ENCODE measurements around the gene SHC3.

The SHC3 gene

DNA sequence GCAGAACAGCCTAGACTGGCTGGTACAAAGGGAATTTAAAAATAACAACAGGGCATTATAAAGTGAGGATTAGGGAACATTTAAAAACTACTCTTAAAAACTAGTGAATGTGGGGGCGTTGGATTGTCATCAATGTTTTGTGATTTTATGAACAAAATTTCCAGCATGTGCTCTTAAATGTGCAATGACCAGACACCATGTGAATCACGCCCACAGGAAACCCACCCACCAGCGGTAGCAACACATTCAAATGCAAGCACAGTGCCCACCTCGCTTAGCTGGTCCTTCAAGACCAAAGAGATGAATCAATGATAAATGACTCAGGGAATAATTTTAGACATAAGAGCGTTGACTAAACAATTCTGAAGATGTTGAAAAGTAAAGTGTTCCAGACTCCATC lies 146.4 kb downstream of the SHC3 start:
- H3K27me3 ChIP-seq (ENCODE audit: control insufficient read depth in 1 of 2, insufficient read depth in 2 of 2, low read length in 2 of 2): no peaks in the 10 kb centered on the region
- H3K4me3 ChIP-seq (ENCODE audit: low read depth in 1 of 2, low read length in 2 of 2): no peak overlapping the region

DNA sequence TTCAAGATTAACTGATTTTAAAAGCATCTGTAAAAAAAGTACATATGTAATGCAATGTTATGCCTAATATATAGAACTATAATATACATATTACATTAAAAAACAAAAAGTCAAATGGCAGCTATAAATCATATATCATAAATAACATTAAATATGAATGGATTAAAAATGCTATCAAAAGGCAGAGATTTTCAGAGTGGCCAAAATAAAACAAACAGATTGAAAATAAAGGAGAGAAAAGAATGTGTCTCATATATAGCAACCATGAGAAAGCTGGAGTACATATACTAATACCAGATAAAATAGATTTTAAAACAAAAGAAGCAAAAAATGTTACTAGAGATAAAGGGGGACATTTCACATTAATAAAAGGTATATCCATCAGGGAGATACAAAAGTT lies 148.8 kb downstream of the SHC3 start:
- Histone ChIP-seq H3K9me3 (ENCODE audit: low read length) (no peaks in the 10 kb centered on the region), H3K36me3 (ENCODE audit: insufficient read depth, low read length) (no peaks in the 10 kb centered on the region), H3K4me3 (ENCODE audit: low read depth in 1 of 2, low read length in 2 of 2) (no peak overlapping the region), H3K27ac (ENCODE audit: low read depth, low read length) (no peak overlapping the region), H3K4me1 (ENCODE audit: insufficient read depth, low read length) (no peaks in the 10 kb centered on the region), H3K27me3 (ENCODE audit: control insufficient read depth in 1 of 2, insufficient read depth in 2 of 2, low read length in 2 of 2) (no peaks in the 10 kb centered on the region), H3K9ac (ENCODE audit: low read length) (no peak overlapping the region)

More for the DNA sequence above, 146.4 kb downstream of the SHC3 start:
- no peak overlapping the region for H3K9ac ChIP-seq (ENCODE audit: low read length)
- H3K27ac ChIP-seq (ENCODE audit: low read depth, low read length): no peak overlapping the region
- H3K36me3 ChIP-seq (ENCODE audit: insufficient read depth, low read length): no peaks in the 10 kb centered on the region
- H3K4me1 ChIP-seq (ENCODE audit: insufficient read depth, low read length): no peaks in the 10 kb centered on the region
- no peaks in the 10 kb centered on the region for H3K9me3 ChIP-seq (ENCODE audit: low read length)

DNA sequence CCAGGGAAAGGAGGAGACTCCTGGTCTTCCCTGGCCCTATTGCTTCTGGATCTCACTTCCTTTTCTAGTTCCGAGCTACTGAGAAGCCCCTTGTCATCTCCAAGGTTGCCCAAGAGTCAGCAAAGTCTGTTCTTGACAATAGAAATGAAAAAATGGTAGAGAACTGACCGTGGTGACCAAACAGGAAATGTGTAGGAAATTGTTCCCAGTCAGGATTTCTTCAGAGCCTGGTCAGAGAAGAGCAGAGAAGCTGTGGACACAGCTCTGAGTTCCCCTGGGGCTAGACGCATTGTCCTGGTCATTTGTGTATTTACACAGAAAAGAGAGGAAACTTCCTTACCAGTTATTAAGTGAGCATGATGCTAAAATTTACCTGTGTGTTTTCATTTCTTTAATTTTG lies 151.7 kb downstream of the SHC3 start:
- H3K27ac ChIP-seq (ENCODE audit: low read depth, low read length): no peak overlapping the region
- no peaks in the 10 kb centered on the region for H3K36me3 ChIP-seq (ENCODE audit: insufficient read depth, low read length)
- H3K9ac ChIP-seq (ENCODE audit: low read length): no peak overlapping the region
- no peak overlapping the region for H3K4me3 ChIP-seq (ENCODE audit: low read depth in 1 of 2, low read length in 2 of 2)
- no peaks in the 10 kb centered on the region for H3K9me3 ChIP-seq (ENCODE audit: low read length)
- H3K27me3 ChIP-seq (ENCODE audit: control insufficient read depth in 1 of 2, insufficient read depth in 2 of 2, low read length in 2 of 2): no peaks in the 10 kb centered on the region
- H3K4me1 ChIP-seq (ENCODE audit: insufficient read depth, low read length): peaks cover 8% of the 10 kb centered on the region

DNA sequence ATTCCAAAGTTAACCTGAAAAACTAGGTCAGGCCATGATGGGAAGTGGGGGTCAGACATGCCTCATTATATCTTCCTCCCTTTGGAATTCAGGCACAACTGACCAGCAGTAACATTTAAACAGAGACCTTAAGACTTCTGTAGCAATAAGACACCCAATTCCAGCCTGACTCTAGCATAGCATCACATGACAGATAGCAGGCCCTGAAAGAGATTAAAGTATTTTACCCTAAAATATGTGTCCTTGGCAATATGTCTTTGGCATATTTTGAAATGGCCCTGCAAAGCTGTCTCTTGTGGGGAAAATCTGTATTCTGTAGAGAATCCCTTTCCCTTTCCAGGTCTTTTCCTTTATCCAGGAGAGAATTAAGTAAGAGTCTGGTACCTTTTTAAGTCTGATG lies 153.1 kb downstream of the SHC3 start:
- peaks cover 21% of the 10 kb centered on the region for H3K4me1 ChIP-seq (ENCODE audit: insufficient read depth, low read length)
- H3K9ac ChIP-seq (ENCODE audit: low read length): no peak overlapping the region
- no peak overlapping the region for H3K27ac ChIP-seq (ENCODE audit: low read depth, low read length)
- no peaks in the 10 kb centered on the region for H3K36me3 ChIP-seq (ENCODE audit: insufficient read depth, low read length)
- H3K27me3 ChIP-seq (ENCODE audit: control insufficient read depth in 1 of 2, insufficient read depth in 2 of 2, low read length in 2 of 2): no peaks in the 10 kb centered on the region
- no peak overlapping the region for H3K4me3 ChIP-seq (ENCODE audit: low read depth in 1 of 2, low read length in 2 of 2)
- no peaks in the 10 kb centered on the region for H3K9me3 ChIP-seq (ENCODE audit: low read length)

GRCh38 chr9:89024727-89025126 lies 153.9 kb downstream of the SHC3 start:
- no peak overlapping the region for H3K27ac ChIP-seq (ENCODE audit: low read depth, low read length)
- no peak overlapping the region for H3K4me3 ChIP-seq (ENCODE audit: low read depth in 1 of 2, low read length in 2 of 2)
- no peaks in the 10 kb centered on the region for H3K27me3 ChIP-seq (ENCODE audit: control insufficient read depth in 1 of 2, insufficient read depth in 2 of 2, low read length in 2 of 2)

DNA sequence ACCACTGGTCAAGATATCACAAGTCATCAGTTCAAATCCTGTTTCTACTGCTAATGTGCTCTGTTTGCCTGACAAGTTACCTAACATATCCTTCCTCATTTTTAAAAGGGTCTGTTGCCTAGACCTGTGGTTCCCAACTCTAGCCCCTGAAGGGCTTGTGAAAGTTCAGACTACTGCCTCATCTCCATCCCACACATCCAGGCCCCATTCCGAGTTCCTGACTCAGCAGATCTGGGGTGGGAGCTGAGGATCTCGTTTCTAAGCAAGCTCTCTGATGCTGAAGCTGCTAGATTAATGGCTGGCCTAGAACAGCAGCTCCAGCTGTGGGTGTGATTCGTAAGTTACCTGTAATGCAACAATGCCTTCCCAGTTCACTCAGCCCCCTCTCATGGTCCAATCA lies 154.9 kb downstream of the SHC3 start:
- H3K27me3 ChIP-seq (ENCODE audit: control insufficient read depth in 1 of 2, insufficient read depth in 2 of 2, low read length in 2 of 2): no peaks in the 10 kb centered on the region
- peaks cover 21% of the 10 kb centered on the region for H3K4me1 ChIP-seq (ENCODE audit: insufficient read depth, low read length)
- no peaks in the 10 kb centered on the region for H3K9me3 ChIP-seq (ENCODE audit: low read length)
- H3K9ac ChIP-seq (ENCODE audit: low read length): no peak overlapping the region
- no peak overlapping the region for H3K4me3 ChIP-seq (ENCODE audit: low read depth in 1 of 2, low read length in 2 of 2)
- no peaks in the 10 kb centered on the region for H3K36me3 ChIP-seq (ENCODE audit: insufficient read depth, low read length)
- no peak overlapping the region for H3K27ac ChIP-seq (ENCODE audit: low read depth, low read length)

More at GRCh38 chr9:89024727-89025126, 153.9 kb downstream of the SHC3 start:
- Histone ChIP-seq H3K9ac (ENCODE audit: low read length) (no peak overlapping the region), H3K9me3 (ENCODE audit: low read length) (no peaks in the 10 kb centered on the region), H3K4me1 (ENCODE audit: insufficient read depth, low read length) (peaks cover 21% of the 10 kb centered on the region), H3K36me3 (ENCODE audit: insufficient read depth, low read length) (no peaks in the 10 kb centered on the region)

- Histone ChIP-seq H3K36me3 (ENCODE audit: insufficient read depth, low read length) (no peaks in the 10 kb centered on the region), H3K27me3 (ENCODE audit: control insufficient read depth in 1 of 2, insufficient read depth in 2 of 2, low read length in 2 of 2) (no peaks in the 10 kb centered on the region), H3K9ac (ENCODE audit: low read length) (no peak overlapping the region), H3K9me3 (ENCODE audit: low read length) (no peaks in the 10 kb centered on the region), H3K4me3 (ENCODE audit: low read depth in 1 of 2, low read length in 2 of 2) (no peak overlapping the region), H3K27ac (ENCODE audit: low read depth, low read length) (no peak overlapping the region), H3K4me1 (ENCODE audit: insufficient read depth, low read length) (peaks cover 21% of the 10 kb centered on the region)
These were observed 155.7 kb downstream of the SHC3 start for GRCh38 chr9:89022902-89023301.

- H3K27ac ChIP-seq (ENCODE audit: low read depth, low read length): no peak overlapping the region
- peaks cover 21% of the 10 kb centered on the region for H3K4me1 ChIP-seq (ENCODE audit: insufficient read depth, low read length)
- no peak overlapping the region for H3K9ac ChIP-seq (ENCODE audit: low read length)
- H3K9me3 ChIP-seq (ENCODE audit: low read length): no peaks in the 10 kb centered on the region
- no peak overlapping the region for H3K4me3 ChIP-seq (ENCODE audit: low read depth in 1 of 2, low read length in 2 of 2)
- H3K27me3 ChIP-seq (ENCODE audit: control insufficient read depth in 1 of 2, insufficient read depth in 2 of 2, low read length in 2 of 2): no peaks in the 10 kb centered on the region
- H3K36me3 ChIP-seq (ENCODE audit: insufficient read depth, low read length): no peaks in the 10 kb centered on the region
These were observed 156.4 kb downstream of the SHC3 start for GRCh38 chr9:89022001-89022759.

DNA sequence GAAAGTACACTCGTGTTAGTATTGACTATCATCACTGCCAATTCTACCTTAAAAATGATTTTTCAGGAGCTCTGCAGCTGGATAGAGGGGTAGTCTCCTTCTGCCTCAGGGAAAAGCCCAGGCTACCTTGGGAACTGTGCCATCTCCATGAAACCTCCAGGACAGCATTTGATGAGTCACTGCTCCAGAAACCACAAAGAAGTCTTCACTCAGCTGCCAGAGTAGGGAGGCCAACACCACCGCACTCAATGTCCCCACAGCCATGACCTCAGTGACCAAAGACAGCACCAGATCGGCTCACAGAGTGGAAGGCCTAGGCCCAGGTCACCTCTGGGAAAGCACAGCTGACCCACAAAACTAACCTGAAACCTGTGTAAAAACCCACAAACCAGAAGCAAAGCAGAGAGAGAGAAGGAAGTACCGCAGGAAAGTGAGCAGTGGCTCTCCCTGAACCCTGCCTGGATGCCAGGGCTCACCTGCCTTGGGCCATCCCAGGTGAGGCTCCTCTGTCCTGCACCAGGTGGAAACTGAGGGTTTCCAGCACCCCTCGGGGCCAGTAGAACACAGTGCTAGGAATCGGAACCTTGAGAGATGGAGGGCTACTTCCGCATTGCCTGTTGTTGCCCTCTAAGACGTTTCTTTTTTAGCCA lies 157.3 kb downstream of the SHC3 start:
- Histone ChIP-seq H3K27ac (ENCODE audit: low read depth, low read length) (no peak overlapping the region), H3K4me3 (ENCODE audit: low read depth in 1 of 2, low read length in 2 of 2) (no peak overlapping the region), H3K9me3 (ENCODE audit: low read length) (no peaks in the 10 kb centered on the region), H3K9ac (ENCODE audit: low read length) (no peak overlapping the region), H3K27me3 (ENCODE audit: control insufficient read depth in 1 of 2, insufficient read depth in 2 of 2, low read length in 2 of 2) (no peaks in the 10 kb centered on the region), H3K4me1 (ENCODE audit: insufficient read depth, low read length) (peaks cover 21% of the 10 kb centered on the region), H3K36me3 (ENCODE audit: insufficient read depth, low read length) (no peaks in the 10 kb centered on the region)

GRCh38 chr9:89020754-89021153 lies 157.9 kb downstream of the SHC3 start:
- Histone ChIP-seq H3K27ac (ENCODE audit: low read depth, low read length) (no peak overlapping the region), H3K4me3 (ENCODE audit: low read depth in 1 of 2, low read length in 2 of 2) (no peak overlapping the region), H3K9me3 (ENCODE audit: low read length) (no peaks in the 10 kb centered on the region), H3K4me1 (ENCODE audit: insufficient read depth, low read length) (peaks cover 21% of the 10 kb centered on the region), H3K9ac (ENCODE audit: low read length) (no peak overlapping the region), H3K36me3 (ENCODE audit: insufficient read depth, low read length) (no peaks in the 10 kb centered on the region), H3K27me3 (ENCODE audit: control insufficient read depth in 1 of 2, insufficient read depth in 2 of 2, low read length in 2 of 2) (no peaks in the 10 kb centered on the region)

- H3K27ac ChIP-seq (ENCODE audit: low read depth, low read length): no peak overlapping the region
- H3K4me1 ChIP-seq (ENCODE audit: insufficient read depth, low read length): no peaks in the 10 kb centered on the region
- no peaks in the 10 kb centered on the region for H3K36me3 ChIP-seq (ENCODE audit: insufficient read depth, low read length)
- H3K27me3 ChIP-seq (ENCODE audit: control insufficient read depth in 1 of 2, insufficient read depth in 2 of 2, low read length in 2 of 2): no peaks in the 10 kb centered on the region
- no peak overlapping the region for H3K4me3 ChIP-seq (ENCODE audit: low read depth in 1 of 2, low read length in 2 of 2)
- H3K9me3 ChIP-seq (ENCODE audit: low read length): no peaks in the 10 kb centered on the region
- no peak overlapping the region for H3K9ac ChIP-seq (ENCODE audit: low read length)
These were observed 163.3 kb downstream of the SHC3 start for GRCh38 chr9:89015336-89015735.

- Histone ChIP-seq H3K4me1 (ENCODE audit: insufficient read depth, low read length) (no peaks in the 10 kb centered on the region), H3K9me3 (ENCODE audit: low read length) (no peaks in the 10 kb centered on the region), H3K27me3 (ENCODE audit: control insufficient read depth in 1 of 2, insufficient read depth in 2 of 2, low read length in 2 of 2) (no peaks in the 10 kb centered on the region), H3K9ac (ENCODE audit: low read length) (no peak overlapping the region), H3K4me3 (ENCODE audit: low read depth in 1 of 2, low read length in 2 of 2) (no peak overlapping the region), H3K36me3 (ENCODE audit: insufficient read depth, low read length) (no peaks in the 10 kb centered on the region), H3K27ac (ENCODE audit: low read depth, low read length) (no peak overlapping the region)
These were observed 164.5 kb downstream of the SHC3 start for GRCh38 chr9:89014153-89014552.

Data from muscle layer of colon (tissue), 2 donors.